C4-2B (cell line): Measurements from ENCODE around the gene C8A.

Source experiments
- H3K27ac ChIP-seq: fragments of 450-650 bp; 2 replicates; pipeline ENCODE4 v1.5.1; 2017
- ZFX ChIP-seq: fragments of 450-650 bp; IDR thresholded peaks from 2 replicates; pipeline ENCODE4 v1.6.1; 2017
- TF ChIP-seq, protein P1 (sequence below): fragments of 450-650 bp; conservative IDR thresholded peaks from 2 replicates; pipeline ENCODE4 v1.5.1; 2017; ENCODE audit warnings: mild to moderate bottlenecking

C8A gene

DNA sequence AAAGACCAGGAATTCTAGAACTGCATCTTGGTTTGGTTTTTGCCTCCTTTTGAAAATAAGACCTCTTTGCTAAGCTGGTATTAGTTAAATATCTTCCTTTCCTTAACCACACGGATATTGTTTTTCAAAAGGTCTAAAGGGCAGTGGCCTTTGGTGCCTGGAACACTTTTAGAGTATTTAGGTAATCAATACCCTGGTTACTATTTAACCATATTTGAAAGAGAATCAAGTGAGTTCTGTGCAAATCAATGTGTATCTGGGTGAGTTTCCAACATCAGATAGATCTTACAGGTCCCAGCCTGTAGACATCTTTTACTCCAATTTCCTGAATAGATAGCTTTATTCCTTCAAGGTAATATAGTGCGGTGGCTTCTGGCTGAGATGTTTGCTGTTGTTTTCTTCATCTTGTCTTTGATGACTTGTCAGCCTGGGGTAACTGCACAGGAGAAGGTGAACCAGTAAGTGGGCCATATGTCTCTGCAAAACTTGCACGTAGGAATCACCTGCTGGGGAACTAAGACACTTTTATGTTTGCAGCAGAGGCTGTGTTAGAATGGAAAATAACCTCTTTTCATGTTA lies at the start of gene C8A:
TSS of gene C8A (plus strand) at position 277 of the 579 bp plus-strand sequence. CDS start at position 382, 105 bp downstream.
- TF ChIP-seq, protein P1, sequence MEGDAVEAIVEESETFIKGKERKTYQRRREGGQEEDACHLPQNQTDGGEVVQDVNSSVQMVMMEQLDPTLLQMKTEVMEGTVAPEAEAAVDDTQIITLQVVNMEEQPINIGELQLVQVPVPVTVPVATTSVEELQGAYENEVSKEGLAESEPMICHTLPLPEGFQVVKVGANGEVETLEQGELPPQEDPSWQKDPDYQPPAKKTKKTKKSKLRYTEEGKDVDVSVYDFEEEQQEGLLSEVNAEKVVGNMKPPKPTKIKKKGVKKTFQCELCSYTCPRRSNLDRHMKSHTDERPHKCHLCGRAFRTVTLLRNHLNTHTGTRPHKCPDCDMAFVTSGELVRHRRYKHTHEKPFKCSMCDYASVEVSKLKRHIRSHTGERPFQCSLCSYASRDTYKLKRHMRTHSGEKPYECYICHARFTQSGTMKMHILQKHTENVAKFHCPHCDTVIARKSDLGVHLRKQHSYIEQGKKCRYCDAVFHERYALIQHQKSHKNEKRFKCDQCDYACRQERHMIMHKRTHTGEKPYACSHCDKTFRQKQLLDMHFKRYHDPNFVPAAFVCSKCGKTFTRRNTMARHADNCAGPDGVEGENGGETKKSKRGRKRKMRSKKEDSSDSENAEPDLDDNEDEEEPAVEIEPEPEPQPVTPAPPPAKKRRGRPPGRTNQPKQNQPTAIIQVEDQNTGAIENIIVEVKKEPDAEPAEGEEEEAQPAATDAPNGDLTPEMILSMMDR: no peak
- no peak for TF ChIP-seq ZFX
- H3K27ac ChIP-seq: no peak within 1 kb of the TSS

DNA sequence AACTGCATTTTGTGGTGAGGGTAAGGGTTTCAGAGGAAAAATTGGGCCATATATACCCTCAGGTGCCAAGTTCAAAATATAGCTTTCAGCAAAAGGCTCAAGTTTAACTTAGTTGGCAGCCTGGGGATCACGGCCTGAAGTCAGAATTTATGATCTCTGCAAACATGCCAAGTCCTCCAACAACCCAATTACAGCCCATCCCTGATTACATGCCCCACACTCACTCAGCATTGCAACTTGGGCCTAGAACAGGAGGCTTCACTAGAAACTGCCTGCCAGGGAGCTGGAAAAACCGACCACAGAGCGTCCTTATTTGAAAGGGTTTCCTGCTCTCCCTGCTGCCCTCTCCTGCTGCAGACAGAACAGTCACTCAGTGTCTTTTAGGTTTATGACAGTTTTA lies 47.8 kb upstream of the C8A start:
- TF ChIP-seq ZFX: peak; percentile 17; the same call in 1 of the 2 replicates
- TF ChIP-seq, protein P1: peak; percentile 34

DNA sequence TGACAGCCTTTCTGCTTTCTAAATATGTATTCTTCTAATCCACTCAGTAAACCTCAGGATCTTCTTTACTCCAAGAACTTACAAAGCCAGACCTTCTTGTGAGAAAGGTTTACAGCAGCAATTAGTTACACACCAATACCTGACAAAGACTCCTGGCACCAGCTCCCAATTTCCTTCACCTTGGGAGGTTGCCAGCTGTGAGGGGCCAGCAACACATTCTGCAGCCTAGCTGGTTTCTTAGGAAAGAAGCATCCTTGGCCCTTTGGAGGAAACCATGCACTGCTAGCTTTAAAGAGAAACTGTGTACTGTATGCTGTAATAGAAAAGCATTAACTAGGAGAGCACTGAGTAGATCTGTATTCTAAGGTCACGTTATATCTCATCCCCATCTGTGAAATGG lies 46.2 kb upstream of the C8A start:
- TF ChIP-seq ZFX: no peak
- TF ChIP-seq, protein P1: no peak
- H3K27ac ChIP-seq: no peak overlapping the region

More for the DNA sequence above, 47.8 kb upstream of the C8A start:
- H3K27ac ChIP-seq: peak overlapping the region; percentile 30; the same call in 1 of the 2 replicates

DNA sequence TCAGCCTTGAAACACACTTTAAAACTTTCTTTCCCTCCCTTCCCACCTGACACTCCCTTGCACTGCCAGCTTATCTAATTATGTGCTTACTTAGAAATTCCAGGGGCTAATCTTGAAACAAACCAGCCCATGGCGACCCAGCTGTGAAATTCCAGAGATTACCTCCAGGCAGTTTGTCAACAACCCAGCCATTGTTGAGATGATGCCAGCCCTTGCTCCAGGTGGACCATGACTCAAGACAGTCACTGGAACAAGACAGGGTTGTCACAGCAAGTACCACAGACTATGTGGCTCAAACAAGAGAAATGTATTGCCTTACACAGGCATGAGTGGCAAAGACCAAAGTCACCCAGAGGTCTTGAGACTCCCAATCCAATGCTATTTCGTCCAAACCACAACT lies 43.3 kb upstream of the C8A start:
- no peak for TF ChIP-seq ZFX
- TF ChIP-seq, protein P1: no peak
- no peak overlapping the region for H3K27ac ChIP-seq

DNA sequence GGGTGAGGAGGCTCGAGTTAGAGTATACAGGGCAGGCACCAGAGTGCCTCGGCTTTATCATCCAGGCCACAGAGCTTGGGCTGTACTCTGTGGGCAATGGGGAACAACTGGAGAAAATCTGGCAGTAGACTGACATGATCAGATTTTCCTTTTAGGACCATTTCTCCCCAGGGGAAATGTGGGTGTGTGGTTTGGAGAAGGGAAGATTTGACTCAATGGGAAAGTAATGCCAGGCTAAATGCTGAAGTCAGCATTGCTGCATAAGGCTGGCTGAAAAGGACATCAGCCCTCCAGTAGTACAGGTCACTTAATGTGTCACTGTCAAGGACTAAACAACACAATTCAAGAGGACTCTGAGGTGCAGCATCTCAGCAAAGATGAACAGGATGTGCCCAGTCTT lies 40.4 kb upstream of the C8A start:
- TF ChIP-seq, protein P1: no peak
- no peak for TF ChIP-seq ZFX
- H3K27ac ChIP-seq: no peak overlapping the region

DNA sequence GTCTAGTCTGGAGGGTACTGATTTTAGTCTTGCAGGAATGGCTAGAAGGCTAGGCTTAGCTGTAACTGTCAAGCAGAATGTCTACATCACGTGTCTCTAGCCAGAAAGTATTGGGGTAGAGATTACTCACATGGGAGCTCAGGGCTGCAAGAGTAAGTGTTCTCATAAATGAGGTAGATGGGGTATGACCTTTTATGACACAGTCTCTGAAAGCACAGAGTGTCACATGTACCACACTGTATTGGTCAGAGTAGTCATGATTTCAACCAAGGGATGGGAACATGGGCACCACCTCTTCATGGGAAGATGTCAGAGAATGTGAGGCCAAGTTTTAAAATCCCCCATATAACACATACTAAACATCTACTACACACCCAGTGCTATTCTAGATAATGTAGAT lies 38.3 kb upstream of the C8A start:
- H3K27ac ChIP-seq: no peak overlapping the region
- TF ChIP-seq, protein P1: no peak
- TF ChIP-seq ZFX: no peak

DNA sequence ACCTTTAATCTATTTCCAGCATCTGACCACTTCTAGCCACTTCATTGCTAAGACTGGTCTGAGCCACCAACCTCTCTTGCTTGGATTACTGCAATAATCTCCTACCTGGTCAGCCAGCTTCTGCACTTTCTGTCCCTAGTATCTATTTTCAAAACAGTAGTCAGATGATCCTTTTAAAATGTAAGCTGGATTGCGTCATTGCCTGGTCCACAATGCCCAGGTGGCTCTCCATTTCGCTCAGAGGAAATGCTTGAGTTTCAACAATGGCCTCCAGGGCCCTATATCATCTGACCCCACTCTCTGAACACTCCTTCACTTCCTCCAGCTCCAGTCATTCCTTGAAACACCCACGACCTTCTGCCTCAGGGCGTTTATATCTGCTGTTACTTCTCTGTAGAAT lies 37.7 kb upstream of the C8A start:
- no peak for TF ChIP-seq ZFX
- TF ChIP-seq, protein P1: no peak
- H3K27ac ChIP-seq: no peak overlapping the region
